Gastrocnemius medialis (tissue), 4 donors: ENCODE measurements around the gene TTLL5.

Experiments
- POLR2A ChIP-seq, 2 donors: fragments of 450-650 bp; IDR thresholded peaks; one replicate each; pipeline ENCODE4 v1.6.1; 2017; ENCODE audit warnings: antibody characterized with exemption in 2 of 2, mild to moderate bottlenecking in 2 of 2, moderate library complexity in 2 of 2
- TF ChIP-seq, protein P1 (sequence below), 5 experiments: fragments of 450-650 bp in 3 of 5; fragments of 200-600 bp in 2 of 5; sonication (generic) in 2 of 5; IDR thresholded peaks in 4 of 5; conservative IDR thresholded peaks in 1 of 5; 1 replicate in 4 of 5; 2 replicates in 1 of 5; pipeline ENCODE4 v1.5.1; 2016 to 2019; ENCODE audit warnings: antibody characterized with exemption in 5 of 5, mild to moderate bottlenecking in 3 of 5, moderate library complexity in 3 of 5

GRCh38 chr14:75649773-75650172 is 11.3 kb upstream of the TTLL5 start:
- TF ChIP-seq, protein P1, sequence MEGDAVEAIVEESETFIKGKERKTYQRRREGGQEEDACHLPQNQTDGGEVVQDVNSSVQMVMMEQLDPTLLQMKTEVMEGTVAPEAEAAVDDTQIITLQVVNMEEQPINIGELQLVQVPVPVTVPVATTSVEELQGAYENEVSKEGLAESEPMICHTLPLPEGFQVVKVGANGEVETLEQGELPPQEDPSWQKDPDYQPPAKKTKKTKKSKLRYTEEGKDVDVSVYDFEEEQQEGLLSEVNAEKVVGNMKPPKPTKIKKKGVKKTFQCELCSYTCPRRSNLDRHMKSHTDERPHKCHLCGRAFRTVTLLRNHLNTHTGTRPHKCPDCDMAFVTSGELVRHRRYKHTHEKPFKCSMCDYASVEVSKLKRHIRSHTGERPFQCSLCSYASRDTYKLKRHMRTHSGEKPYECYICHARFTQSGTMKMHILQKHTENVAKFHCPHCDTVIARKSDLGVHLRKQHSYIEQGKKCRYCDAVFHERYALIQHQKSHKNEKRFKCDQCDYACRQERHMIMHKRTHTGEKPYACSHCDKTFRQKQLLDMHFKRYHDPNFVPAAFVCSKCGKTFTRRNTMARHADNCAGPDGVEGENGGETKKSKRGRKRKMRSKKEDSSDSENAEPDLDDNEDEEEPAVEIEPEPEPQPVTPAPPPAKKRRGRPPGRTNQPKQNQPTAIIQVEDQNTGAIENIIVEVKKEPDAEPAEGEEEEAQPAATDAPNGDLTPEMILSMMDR (IDR thresholded peaks at IDR 0.05 in 4 of 5, conservative IDR thresholded peaks at IDR 0.05 in 1 of 5): no peak
- TF ChIP-seq POLR2A (IDR thresholded peaks at IDR 0.05): no peak
